ENCODE measurements around the gene DHRSX.

- TF ChIP-seq POLR2A (IDR thresholded peaks at IDR 0.05) (no peak), CTCF (IDR thresholded peaks at IDR 0.05) (no peak)
Observed at GRCh38 chrX:2492531-2493218, 8.1 kb downstream of the DHRSX start.

Data from thyroid gland (tissue), 4 donors.